Measurements from ENCODE around the gene DHRSX.

GRCh38 chrX:2183193-2183725 lies 317.5 kb downstream of the DHRSX start:
- TF ChIP-seq CTCF (IDR thresholded peaks at IDR 0.05; ENCODE audit: low read depth, low read length) (no peak), MYC (IDR thresholded peaks at IDR 0.05; ENCODE audit: low read depth, low read length) (no peak), POLR2A (IDR thresholded peaks at IDR 0.05; ENCODE audit: extremely low read depth, insufficient read length) (no peak)

Data from NB4 (cell line).